ENCODE results near the gene ARSI.

Gene ARSI

DNA sequence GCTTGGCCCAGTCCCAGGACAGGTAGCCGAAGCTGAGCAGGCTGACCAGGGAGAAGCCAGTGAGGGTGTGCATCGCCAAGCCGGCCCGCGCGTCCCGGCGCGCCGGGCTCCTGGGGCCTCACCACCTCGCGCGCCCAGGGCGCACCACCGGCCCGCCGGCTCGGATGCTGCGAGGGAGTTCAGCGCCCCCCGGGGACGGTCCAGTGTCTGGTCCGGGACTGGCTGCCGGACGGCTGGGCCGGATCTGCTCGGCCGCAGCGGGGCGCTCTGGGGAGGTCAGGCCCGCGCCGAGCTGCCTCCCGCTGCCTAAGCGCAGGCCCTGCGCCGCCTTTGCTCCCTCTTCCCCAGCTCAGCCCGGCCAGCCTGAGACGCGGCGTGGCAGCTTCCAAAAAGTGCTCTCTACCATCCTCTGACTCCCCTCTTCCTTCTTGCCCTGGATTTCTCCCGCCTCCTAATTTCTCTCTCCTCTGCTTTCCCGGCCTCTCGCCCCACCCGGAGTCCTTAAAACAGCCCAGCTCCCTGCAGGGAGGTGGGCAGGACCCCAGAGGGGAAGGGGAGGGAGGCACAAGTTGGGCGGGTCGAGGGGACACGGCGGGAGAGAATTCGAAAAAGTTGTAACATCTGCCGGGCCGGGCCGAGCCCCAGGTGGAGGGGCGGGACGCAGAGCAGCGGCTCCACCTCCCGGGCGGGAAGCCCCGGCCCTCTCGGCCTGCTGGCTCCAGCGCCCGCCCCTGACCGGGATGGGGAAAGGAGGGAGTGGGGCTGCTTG, at the start of gene ARSI:
TSS of gene ARSI (minus strand) at position 605 of the 769 bp plus-strand sequence. CDS start at position 73, 532 bp downstream.
- peak; percentile 91 for DNase-seq

DNA sequence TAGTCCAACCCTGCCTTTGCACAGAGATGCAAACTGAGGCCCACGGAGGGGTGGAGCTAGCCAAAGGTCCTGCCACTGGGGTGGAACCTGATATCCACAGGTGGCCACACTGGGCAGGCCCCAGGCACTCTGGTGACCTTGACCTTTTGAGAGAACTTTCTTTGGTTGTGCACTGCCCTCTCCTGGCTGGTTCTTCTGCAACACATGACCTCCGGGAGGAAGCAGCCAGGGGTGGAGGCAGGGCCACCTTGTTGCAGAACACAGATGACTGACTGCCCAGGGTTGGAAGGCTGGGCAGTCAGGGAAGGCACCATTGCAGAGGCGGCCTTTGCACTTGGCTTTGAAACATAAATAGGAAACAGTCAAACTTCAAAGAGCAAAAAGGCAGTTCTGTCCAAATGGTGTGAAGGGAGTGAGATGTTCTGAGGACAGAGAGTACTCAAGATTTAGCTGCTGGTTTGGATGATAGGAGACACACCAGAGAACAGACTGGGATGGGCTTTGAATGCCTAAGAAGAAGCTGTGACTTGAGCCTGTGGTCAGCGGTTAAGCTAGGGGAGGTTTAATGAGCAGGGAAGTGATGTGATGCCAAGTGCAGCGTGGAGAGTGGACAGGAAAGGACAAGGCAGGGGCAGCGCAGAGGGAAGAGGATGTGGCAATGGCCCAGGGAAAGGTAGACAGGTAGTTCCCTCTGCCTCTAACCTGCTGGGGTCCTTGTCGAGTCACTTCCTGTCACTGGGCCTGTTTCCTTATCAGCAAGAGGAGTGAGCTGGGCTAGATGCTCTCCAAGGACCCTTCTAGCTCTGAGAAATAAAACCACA, 48.0 kb upstream of the ARSI start:
- DNase-seq = peak; percentile 73

DNA sequence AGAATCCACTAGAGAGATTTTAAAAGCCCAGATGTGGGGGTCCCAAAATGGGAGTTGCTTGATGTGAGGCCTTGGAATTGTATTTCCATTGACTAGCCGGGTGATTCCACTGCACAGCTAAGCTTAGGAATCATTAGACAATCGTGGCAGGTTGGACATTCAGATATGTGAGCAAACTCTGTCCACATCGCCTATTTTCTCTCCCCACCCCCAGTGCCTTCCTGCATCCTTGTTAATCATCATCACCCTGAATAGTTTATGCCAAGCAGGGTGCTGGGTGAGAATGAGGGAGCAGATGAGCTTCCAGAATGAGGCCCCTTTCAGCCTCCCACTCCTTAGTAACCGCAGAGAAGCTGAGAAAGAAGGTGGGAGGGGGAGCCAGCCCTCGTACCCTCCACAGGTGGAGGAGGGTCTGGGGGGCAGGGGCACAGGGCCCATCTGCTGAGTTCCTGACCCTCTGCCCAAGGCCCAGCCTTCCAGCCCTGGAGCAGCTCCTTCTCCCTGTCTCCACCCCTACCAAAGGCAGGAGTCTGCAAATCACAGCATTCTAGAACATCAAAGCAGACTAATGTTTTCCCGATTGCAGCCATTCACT, 47.1 kb upstream of the ARSI start:
- DNase-seq = no peak

DNA sequence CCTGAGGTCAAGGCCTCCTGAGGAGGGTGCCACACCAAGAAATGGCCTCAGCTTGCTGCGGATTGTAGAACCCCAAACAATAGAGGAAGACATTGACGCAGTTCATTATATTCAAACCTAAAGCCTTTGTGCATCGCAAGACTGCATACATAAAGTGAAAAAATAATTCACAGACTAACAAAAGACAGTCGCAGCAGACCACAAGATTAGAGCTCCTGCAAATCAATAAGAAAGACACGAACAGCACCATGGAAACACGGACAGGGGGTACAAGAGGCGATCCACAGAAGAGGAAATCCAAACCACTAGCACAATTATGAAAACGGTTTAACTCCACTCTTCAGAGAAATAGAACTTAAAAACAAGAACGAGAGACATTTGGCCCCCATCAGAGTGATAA, 44.7 kb upstream of the ARSI start:
- no peak for DNase-seq

DNA sequence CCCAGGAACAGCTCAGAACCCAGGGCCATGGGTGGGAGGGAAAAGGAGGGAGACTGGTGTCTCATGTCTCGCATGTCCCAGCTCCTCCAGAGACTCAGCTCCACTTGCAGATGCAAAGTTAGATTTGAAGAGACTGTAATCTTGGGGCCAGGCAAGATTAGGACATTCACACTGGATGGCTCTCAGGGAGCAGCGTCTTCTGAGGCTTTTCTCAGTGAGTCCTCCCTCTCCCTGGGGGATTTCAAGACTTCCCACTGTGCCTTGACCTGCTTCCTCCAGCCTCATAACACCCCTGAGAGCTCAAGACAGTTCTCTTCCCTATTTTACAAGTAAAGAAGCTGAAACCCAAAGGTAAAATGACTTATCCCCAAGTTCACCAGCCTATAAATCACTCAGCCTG, 44.3 kb upstream of the ARSI start:
- DNase-seq = no peak

DNA sequence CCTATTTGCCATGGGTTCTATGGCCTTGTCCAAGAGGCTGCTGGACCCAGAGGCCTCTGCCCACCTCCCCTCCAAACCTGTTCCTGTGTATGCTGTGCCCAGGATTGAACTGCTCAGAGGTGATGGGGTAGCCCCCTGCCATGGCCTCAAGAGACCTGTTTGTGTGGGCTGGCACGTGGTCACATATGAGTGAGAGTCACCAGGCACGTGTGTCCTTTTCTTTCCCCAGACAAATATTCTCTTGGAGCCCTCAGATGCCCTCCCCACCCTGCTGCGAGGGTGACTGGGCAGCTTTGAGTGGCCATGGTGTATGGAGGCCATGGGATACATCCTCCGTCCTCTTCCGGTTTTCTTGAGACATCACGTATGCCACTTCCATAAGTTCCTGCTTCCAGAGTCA, 43.9 kb upstream of the ARSI start:
- no peak for DNase-seq

DNA sequence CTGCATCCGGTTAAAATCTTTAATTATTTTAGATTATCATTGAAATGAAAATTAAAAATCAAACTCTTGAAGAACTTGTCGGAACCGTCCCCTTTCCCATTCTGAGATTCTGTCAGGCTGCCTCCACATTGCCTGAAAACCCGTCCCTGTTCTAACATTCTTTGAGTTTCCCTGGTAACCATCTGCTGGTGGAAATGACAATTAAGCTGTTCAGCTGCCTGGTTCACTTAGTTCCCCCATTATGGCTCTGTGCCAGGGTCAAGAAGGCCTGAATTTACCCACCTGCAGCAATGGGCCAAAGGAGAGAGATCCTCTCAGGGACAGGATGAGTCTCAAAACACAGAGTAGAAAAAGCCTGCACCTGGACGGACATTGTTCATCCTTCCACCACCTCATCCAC, 43.0 kb upstream of the ARSI start:
- DNase-seq = no peak

DNA sequence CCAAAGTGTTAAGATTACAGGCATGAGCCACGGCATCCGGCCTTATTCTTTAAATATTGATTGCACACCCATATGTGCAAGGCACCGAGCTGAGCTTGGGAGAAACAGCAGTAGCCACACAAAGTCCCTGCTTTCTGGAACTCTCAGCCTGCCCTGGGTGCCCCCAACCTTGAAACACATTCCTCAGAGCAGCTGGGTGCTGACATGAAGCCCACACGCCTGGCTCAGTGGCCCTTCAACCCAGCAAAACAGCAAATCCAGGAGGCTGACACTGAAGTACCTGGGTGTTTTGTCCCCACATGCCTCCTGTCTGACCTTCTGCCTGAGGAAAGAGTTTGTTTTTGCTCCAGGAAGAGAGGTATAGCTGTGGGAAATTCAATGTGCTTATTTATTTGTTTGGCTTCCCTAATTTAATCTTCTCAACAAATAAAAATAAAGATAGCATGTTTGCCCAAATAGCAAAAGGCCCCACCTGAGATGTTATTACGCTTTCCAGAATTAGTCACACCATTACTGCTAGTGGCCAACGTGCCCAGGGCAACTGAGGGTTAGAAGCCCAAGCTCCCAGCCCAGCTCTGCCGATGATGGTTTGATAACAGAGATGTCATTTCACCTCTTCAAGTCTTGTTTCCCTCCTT, 41.4 kb upstream of the ARSI start:
- DNase-seq = no peak

DNA sequence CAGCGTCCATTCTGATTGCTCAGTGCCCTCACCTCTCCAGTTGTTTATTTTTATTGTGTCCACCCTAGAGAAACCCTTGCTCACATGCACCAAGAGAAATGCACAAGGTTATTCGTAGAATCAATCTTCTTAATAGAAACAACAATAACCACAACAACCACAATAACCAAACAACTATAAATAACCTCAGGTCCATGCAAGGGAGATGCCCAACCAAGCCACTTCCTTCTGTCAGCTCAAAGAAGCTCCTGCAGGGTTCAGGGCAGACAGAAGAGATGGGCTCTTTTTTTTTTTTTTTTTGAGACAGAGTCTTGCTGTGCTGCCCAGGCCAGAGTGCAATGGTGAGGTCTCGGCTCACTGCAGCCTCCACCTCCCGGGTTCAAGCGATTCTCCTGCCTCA, 39.9 kb upstream of the ARSI start:
- DNase-seq = no peak

DNA sequence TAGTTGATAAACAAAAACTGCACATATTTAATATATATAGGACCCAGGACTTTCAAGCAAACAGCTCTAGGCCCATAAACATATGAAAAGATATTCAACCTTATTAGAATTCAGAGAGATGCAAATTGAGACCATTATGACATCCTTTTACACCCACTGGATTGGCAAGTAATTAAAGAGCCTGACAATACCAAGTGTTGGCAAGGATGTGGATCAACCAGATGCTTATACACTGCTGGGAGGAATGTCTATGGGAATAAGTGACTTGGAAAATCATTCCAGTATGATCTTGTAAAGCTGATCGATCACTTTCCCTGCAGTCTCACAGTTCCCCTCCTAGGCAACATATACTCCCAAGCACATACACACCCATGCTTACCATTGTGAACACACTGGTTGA, 39.3 kb upstream of the ARSI start:
- DNase-seq = no peak

DNA sequence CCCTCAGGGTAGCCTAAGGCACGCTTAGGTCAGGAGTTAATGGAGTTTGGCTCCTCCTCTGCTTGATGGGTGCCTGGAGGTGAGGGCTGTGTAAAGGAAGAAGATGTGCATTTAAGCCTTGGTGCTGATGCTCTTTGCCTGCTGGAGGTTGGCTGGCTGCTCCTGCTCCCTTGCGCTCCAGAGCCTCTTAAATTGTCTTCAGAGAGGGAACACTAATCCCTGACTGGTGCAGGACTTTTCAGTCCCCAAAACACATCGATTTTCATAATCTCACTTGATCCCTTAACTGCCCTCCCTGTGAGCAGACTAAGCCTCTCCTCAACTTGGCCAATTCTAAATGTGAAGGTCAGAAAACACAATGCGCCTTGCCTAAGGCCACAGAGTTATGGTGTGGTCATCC, 38.6 kb upstream of the ARSI start:
- DNase-seq = no peak

DNA sequence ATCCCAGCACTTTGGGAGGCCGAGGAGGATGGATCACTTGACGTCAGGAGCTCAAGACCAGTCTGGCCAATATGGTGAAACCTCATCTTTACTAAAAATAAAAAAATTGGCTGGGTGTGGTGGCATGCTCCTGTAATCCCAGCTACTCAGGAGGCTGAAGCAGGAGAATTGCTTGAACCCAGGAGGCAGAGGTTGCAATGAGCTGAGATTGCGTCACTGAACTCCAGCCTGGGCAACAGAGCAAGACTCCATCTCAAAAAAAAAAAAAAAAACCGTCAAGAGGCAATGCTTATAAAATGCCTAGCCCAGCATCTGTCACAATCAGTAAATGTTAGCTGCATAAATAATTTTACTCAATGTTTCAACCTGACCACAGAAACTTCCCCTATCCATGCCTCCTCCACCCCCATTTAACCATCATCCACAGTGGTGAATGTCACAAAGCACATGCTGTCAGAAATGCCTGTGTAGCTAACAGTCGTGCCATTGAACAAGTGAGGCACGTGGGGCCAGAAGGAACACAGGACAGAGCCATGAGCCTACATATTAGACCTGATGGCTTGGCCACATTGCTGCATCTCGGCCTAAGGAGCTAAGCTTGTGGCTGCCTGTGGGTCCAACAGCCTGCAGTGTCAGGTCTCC, 38.0 kb upstream of the ARSI start:
- DNase-seq = no peak

DNA sequence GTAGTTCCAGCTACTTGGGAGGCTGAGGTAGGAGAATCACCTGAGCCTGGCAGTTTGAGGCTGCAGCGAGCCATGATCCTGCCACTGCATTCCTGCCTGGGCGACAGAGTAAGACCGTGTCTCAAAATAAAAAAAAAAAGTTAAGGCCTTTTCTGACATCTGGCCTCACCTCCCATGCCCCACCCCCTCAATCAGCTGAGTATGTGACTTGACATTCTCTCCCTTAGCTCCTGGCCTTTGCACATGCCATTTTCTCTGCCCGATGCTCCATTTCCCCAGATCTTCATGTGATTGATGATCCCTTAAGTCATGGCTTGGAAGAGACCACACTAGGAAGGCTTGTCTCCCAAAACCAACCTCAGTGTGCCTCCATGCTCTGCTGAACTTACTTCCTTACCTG, 37.1 kb upstream of the ARSI start:
- DNase-seq = no peak

DNA sequence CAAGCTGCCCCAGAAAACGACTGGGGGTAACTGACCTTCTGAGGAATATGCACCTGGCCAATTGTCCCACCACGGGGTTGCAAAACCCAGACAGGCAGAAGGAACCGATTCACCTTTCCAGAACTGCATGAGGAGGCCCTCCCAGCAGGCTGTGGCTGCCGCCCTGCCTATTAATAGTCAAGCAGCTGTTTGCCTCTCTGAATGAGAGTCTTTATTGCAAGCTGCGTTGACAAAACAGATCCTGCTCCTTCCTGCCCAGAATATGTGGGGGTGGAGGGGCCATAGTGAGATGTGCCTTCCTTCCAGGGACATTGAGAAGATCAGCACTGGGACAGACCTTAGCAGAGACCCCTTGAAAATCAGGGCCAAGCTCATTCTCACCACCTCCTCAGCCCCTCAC, 36.5 kb upstream of the ARSI start:
- DNase-seq = peak; percentile 64

DNA sequence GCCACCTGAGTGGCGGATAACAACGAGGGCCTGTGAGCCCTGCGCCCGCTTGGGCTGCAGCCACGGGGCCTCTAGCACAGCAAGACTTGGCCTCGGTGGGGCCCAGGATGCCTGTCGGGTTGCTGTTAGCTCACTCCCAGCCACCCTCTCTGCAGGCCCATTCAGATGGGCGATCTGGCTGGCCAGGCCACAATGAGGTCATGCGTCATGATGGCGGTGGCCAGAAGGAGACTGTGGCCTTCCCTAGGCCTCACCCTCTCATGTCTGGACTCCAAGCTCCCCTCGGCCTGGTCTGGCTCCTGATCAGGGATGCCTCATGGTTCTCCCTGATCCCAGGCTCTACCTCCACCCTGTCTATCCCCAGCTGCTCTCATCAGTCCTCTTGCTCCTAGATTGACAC, 35.8 kb upstream of the ARSI start:
- no peak for DNase-seq

DNA sequence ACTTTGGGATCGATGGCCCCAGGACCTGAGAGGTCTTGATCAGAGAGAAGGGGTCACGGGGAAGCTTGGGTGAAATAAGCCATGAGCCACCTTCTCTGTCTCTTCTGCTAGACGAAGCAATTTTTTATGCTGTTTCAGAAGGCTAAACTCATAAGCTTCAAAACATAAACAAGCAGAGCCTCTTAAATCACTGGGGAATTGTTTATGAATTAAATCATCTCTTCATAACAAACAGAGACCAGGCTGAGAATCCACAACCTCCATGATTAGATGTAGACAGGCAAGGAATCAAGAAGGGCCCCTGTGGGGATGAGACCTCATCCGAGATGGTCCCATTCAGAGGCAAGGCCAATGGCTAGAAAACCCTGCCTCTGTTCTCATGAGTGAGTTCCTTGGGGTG, 33.1 kb upstream of the ARSI start:
- no peak for DNase-seq

DNA sequence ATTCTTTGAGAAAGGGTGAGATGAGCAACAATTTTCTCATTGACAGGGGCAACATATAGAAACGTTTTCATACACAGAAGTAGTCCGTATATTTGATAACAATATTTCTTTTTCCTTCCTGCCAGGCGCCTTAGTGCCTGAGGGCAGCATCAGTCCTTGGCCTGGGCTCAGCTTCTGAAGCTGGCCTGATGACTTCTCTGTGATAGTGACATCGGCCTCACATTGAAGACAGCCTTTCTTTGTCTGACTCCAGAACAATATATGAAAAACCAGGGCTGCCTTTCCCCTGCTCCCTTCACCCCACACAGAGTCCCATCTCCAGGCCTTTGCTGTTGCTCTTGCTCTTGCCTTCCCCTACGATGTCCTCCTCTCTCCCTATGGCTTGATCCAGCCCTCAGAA, 30.7 kb upstream of the ARSI start:
- no peak for DNase-seq

DNA sequence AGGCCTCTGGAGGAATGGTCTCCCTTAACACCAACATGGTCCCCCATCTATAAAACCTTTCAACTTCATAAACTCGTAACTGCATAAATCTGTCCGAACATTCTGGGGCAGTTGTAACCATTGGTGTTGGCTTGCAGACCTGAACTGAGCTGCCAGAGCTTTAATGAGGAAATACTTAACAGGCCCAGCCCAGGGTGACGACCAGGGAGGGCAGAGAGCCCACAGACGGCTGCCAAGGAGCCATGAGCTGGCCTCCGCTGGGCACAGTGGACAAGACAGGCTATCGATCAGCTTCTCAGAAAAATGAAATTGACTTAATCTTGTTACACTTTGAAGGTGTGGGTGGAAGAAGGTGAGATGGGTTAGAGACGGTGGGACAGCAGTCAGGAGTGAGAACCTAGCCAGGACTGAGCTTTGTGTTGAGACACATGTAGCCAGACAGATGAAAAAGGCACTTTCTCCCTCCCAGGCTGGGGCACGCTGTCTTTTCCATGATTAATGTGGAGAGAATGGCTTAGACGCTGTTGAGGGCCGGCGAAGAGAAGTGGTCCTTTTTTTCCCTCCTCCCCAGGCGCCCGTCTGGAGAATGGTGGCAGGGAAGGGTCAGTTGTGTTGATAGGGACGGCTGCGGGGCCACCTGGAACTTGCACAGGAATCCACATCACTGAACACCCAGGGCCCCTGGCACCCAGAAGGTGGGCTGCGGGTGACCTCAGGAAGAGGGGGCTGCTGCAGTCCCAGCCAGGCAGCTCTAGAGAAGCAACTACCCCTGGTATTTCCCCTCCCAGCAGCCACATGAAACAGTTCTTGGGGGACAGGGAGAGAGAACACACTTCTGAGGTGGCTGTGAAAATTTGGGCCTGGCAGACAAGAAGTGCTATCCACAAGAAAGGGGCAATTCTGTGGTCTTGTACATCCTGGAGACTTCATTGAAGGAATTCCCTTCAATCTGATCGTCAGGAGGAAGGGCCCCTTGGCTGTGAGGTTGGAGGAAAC, 27.5 kb upstream of the ARSI start:
- peak; percentile 38 for DNase-seq

DNA sequence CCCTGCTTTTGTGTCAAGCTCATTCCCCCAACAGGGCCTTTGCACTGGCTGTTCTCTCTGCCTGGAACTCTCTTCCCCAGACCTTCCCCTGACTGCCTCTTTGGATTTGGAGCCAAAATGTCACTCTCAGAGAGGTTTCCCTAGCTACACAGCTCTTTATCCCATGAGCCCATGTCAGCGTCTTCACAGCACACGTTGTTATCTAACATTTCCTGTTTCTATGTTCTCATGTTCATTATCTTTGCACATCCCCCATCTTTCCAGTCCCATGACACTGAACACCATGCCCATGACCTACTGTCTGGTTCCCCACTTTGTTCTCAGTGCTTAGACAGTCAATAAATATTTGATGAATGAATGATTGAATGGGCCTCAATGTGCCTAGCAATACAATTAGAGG, 26.3 kb upstream of the ARSI start:
- no peak for DNase-seq

DNA sequence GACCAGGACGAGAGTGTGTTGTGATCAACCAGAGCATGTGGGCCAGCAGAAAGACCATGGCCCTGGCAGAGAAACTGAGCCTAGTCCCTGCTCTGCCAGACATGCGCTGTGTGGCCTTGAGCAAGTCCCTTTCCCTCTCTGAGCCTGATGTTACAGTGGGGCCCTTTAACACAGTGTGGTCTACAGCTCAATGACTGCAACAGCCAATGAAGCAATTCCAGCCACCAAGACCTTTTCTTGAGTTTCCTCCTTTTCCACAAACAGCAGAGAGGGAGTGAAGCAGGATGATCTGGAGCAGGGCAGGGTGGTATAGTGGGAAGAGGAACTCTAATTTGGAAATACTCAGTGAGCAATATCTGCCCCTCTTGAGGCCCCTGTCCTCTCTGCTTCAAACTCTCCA, 25.8 kb upstream of the ARSI start:
- DNase-seq = no peak

DNA sequence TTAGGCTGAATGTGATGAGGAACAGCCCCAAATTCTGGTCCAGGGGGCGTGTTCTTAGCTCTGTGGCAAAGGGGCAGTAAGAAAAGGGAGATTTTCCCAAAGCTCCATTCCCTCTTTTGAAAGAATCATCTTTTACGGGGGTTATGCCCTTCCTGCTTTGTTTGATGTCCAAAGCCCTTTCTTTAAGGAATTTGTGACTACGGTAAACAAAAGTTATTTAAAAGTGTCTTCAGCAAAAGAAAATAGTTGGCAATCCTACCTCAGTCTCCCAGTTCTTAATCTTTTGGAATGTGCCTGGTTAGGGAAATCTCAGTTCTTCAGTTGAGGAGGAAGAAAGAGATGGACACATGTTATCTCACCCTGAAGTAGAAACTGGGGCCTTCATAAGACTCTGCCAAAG, 24.4 kb upstream of the ARSI start:
- no peak for DNase-seq

DNA sequence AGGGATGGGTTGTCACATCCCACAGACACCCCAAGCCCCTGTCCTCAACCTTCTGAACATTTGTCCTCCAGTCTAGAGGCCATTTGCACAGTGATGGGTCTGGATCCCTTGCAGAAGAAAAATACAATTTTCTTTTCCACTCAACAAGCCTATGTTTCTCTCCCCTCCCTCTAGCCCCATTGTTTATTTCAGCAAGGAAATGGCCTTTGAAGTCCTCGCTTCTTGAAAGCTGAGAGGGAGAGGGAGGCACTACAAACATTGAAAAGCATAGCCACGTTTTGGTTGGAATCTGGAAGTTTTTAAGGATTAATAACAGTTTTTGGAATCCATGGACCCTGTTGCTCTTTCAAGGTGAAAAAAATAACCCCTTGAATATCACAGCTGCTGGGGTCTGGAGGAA, 24.0 kb upstream of the ARSI start:
- DNase-seq = no peak

Data from femur (tissue), 1 donor.